ENCODE data around the gene SORCS2.

DNA sequence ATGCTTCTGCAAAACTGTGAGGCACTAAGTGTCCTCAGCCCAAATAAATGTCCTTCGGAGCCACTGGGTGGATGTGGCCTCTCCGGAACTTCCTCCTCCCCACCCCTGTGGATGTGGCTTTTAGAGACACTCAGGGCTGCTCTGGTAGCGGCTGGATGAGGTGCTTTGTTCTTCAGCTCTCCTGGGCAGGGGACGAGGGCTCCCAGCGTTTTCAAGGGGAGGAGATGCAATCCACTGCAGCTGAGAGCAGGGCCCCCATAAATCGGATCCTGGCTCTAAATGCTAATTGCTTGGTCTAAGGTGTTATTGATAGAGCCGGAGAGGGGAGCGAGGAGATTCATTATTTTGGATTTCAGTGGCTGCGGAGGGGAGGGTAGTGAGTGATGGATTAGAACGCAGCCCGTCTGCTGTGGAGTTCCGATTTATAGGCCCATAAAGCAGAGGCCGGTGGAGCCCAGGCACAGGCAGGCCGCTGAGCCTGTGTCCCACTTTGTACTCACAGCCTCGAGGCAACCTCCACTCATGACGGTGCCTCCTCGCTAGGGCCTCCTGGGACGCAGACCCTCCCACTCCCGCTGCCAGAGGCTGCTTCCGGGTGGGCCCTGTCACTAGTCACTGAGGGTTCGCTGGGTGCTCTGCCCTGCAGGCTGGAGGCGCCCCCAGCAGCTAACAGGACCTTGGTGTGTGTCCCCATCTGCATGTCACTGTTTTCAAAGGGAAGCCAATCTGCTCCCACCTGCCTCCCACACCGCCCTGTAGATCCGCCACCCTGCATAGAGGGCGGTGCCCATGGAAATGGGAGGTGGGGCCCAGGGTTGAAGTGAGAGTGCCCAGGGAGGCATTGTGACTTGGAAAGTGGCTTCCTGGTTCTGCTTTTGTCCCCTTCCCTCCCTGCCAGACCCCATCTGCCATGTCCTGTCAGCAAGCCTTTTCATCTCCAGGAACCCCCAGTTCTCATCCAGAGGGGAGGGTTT, 377.8 kb downstream of the SORCS2 start:
- TF ChIP-seq CTCF (IDR thresholded peaks at IDR 0.05; ENCODE audit: low read depth, low read length), result no peak
- no peak for TF ChIP-seq EZH2phosphoT487 (IDR thresholded peaks at IDR 0.05; ENCODE audit: low read depth)
